WTC11 (cell line): ENCODE data around the gene TRPV5.

Experiments
- JUN ChIP-seq: sonication (generic); formaldehyde crosslinking; IDR thresholded peaks from 2 replicates; pipeline ENCODE4 v1.8.0; 2023; ENCODE audit warnings: mild to moderate bottlenecking, missing genetic modification reagents
- SMAD3 ChIP-seq: sonication (generic); formaldehyde crosslinking; IDR thresholded peaks from 2 replicates; pipeline ENCODE4 v1.8.0; 2022; ENCODE audit warnings: missing genetic modification reagents, mild to moderate bottlenecking, borderline replicate concordance
- SP1 ChIP-seq: sonication (generic); formaldehyde crosslinking; conservative IDR thresholded peaks from 2 replicates; pipeline ENCODE4 v1.8.1; 2022; ENCODE audit warnings: missing genetic modification reagents
- ZBTB43 ChIP-seq: sonication (generic); formaldehyde crosslinking; IDR thresholded peaks from 2 replicates; pipeline ENCODE4 v1.8.1; 2023; ENCODE audit warnings: mild to moderate bottlenecking, missing genetic modification reagents
- ZNF281 ChIP-seq: sonication (generic); formaldehyde crosslinking; IDR thresholded peaks from 2 replicates; pipeline ENCODE4 v1.8.0; 2023; ENCODE audit warnings: mild to moderate bottlenecking, missing genetic modification reagents
- ZNF317 ChIP-seq: sonication (generic); formaldehyde crosslinking; IDR thresholded peaks from 2 replicates; pipeline ENCODE4 v1.8.1; 2023; ENCODE audit warnings: low read depth, mild to moderate bottlenecking, moderate library complexity, missing genetic modification reagents, borderline replicate concordance
- TF ChIP-seq, protein P1 (sequence below): fragments of 200-600 bp; IDR thresholded peaks from 2 replicates; pipeline ENCODE4 v1.8.0; 2022; ENCODE audit warnings: antibody characterized with exemption
- TF ChIP-seq, protein P2 (sequence below): sonication (generic); formaldehyde crosslinking; IDR thresholded peaks from 2 replicates; pipeline ENCODE4 v1.8.1; 2023; ENCODE audit warnings: mild to moderate bottlenecking, missing genetic modification reagents, moderate library complexity

GRCh38 chr7:142923391-142923790 is 10.2 kb downstream of the TRPV5 start:
- no peak for TF ChIP-seq JUN (CRISPR knock-in tag)
- TF ChIP-seq, protein P1, sequence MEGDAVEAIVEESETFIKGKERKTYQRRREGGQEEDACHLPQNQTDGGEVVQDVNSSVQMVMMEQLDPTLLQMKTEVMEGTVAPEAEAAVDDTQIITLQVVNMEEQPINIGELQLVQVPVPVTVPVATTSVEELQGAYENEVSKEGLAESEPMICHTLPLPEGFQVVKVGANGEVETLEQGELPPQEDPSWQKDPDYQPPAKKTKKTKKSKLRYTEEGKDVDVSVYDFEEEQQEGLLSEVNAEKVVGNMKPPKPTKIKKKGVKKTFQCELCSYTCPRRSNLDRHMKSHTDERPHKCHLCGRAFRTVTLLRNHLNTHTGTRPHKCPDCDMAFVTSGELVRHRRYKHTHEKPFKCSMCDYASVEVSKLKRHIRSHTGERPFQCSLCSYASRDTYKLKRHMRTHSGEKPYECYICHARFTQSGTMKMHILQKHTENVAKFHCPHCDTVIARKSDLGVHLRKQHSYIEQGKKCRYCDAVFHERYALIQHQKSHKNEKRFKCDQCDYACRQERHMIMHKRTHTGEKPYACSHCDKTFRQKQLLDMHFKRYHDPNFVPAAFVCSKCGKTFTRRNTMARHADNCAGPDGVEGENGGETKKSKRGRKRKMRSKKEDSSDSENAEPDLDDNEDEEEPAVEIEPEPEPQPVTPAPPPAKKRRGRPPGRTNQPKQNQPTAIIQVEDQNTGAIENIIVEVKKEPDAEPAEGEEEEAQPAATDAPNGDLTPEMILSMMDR, result no peak
- no peak for TF ChIP-seq SP1 (CRISPR knock-in tag)
- TF ChIP-seq, protein P2, sequence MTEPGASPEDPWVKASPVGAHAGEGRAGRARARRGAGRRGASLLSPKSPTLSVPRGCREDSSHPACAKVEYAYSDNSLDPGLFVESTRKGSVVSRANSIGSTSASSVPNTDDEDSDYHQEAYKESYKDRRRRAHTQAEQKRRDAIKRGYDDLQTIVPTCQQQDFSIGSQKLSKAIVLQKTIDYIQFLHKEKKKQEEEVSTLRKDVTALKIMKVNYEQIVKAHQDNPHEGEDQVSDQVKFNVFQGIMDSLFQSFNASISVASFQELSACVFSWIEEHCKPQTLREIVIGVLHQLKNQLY (CRISPR knock-in tag), result no peak
- TF ChIP-seq ZBTB43, result no peak
- no peak for TF ChIP-seq ZNF317 (CRISPR knock-in tag)
- TF ChIP-seq ZNF281, result no peak
- no peak for TF ChIP-seq SMAD3
